Mesenchymal stem cell (in vitro differentiated cells and primary cell): ENCODE measurements around the gene CD28.

Source experiments
- DNase-seq: peaks from one replicate; pipeline ENCODE4 v3.0.0-alpha.2; 2013
- H2AFZ ChIP-seq: one replicate; pipeline ENCODE4 v1.6.1; 2013; ENCODE audit warnings: low read depth, mild to moderate bottlenecking, control low read depth, inconsistent platforms, low read length, moderate library complexity
- H2AK5ac ChIP-seq: 2 replicates; pipeline ENCODE4 v1.6.1; 2013; ENCODE audit warnings: low read length, moderate library complexity, mild to moderate bottlenecking, inconsistent platforms; ENCODE audit not compliant: severe bottlenecking
- H2BK120ac ChIP-seq: one replicate; pipeline ENCODE4 v1.6.1; 2013; ENCODE audit warnings: low read depth, mild to moderate bottlenecking, inconsistent platforms, low read length, moderate library complexity
- H2BK12ac ChIP-seq, 2 experiments: one replicate each; pipeline ENCODE4 v1.6.1; 2013; ENCODE audit warnings: inconsistent platforms in 2 of 2, low read length in 2 of 2, mild to moderate bottlenecking in 2 of 2, moderate library complexity in 2 of 2, control low read depth in 1 of 2
- H2BK15ac ChIP-seq: one replicate; pipeline ENCODE4 v1.6.1; 2013; ENCODE audit warnings: mild to moderate bottlenecking, low read depth, inconsistent platforms; ENCODE audit not compliant: poor library complexity, severe bottlenecking
- H2BK5ac ChIP-seq: 2 replicates; pipeline ENCODE4 v1.6.1; 2013; ENCODE audit warnings: low read depth, mild to moderate bottlenecking, low read length, control low read depth, inconsistent platforms; ENCODE audit not compliant: poor library complexity, severe bottlenecking
- H3K14ac ChIP-seq, 2 experiments: one replicate each; pipeline ENCODE4 v1.6.1; 2013; ENCODE audit warnings: inconsistent platforms in 2 of 2, low read length in 2 of 2, control low read depth in 1 of 2, mild to moderate bottlenecking in 1 of 2, moderate library complexity in 1 of 2
- H3K18ac ChIP-seq, 2 experiments: one replicate each; pipeline ENCODE4 v1.6.1; 2013; ENCODE audit warnings: inconsistent platforms in 2 of 2, low read length in 2 of 2, control low read depth in 1 of 2, low read depth in 1 of 2, mild to moderate bottlenecking in 1 of 2
- H3K23ac ChIP-seq, 2 experiments: one replicate each; pipeline ENCODE4 v1.6.1; 2013; ENCODE audit warnings: inconsistent platforms in 2 of 2, low read length in 2 of 2, mild to moderate bottlenecking in 2 of 2, moderate library complexity in 2 of 2, control low read depth in 1 of 2
- H3K27ac ChIP-seq: 2 replicates; pipeline ENCODE4 v1.5.1; 2013; ENCODE audit warnings: mild to moderate bottlenecking, moderate library complexity, low read length, control low read depth, inconsistent platforms; ENCODE audit not compliant: poor library complexity, severe bottlenecking
- H3K27me3 ChIP-seq, 2 experiments: 2 replicates each; pipeline versions ENCODE4 v1.6.1 to v1.7.0; 2013; ENCODE audit warnings: low read length in 2 of 2, mild to moderate bottlenecking in 2 of 2, moderate library complexity in 2 of 2, control low read depth in 1 of 2, inconsistent platforms in 1 of 2; ENCODE audit not compliant: control insufficient read depth in 1 of 2, insufficient read depth in 1 of 2
- H3K36me3 ChIP-seq, 2 experiments: 2 replicates each; pipeline versions ENCODE4 v1.6.1 to v1.7.0; 2013; ENCODE audit warnings: low read length in 2 of 2, control low read depth in 1 of 2, inconsistent platforms in 1 of 2, low read depth in 1 of 2, mild to moderate bottlenecking in 1 of 2; ENCODE audit not compliant: insufficient read depth in 2 of 2, control insufficient read depth in 1 of 2
- H3K4ac ChIP-seq, 2 experiments: one replicate each; pipeline ENCODE4 v1.6.1; 2013; ENCODE audit warnings: inconsistent platforms in 2 of 2, low read length in 2 of 2, mild to moderate bottlenecking in 2 of 2, moderate library complexity in 2 of 2, control low read depth in 1 of 2, low read depth in 1 of 2
- H3K4me1 ChIP-seq: 2 replicates; pipeline ENCODE4 v1.6.1; 2013; ENCODE audit warnings: low read depth, low read length, control low read depth; ENCODE audit not compliant: control insufficient read depth, insufficient read depth
- H3K4me2 ChIP-seq: 2 replicates; pipeline ENCODE4 v1.6.1; 2013; ENCODE audit warnings: low read length, mild to moderate bottlenecking, inconsistent platforms; ENCODE audit not compliant: poor library complexity, severe bottlenecking
- H3K4me3 ChIP-seq, 2 experiments: 2 replicates each; pipeline versions ENCODE4 v1.5.1 to v1.7.0; 2013; ENCODE audit warnings: low read length in 2 of 2, mild to moderate bottlenecking in 2 of 2, control low read depth in 1 of 2, low read depth in 1 of 2; ENCODE audit not compliant: insufficient read depth in 1 of 2
- H3K79me1 ChIP-seq: replicated peaks from 2 replicates; pipeline ENCODE4 v1.6.1; 2013; ENCODE audit warnings: mild to moderate bottlenecking, control low read depth, low read length, inconsistent platforms; ENCODE audit not compliant: poor library complexity, severe bottlenecking
- H3K9ac ChIP-seq: 2 replicates; pipeline ENCODE4 v1.7.0; 2013; ENCODE audit warnings: mild to moderate bottlenecking, low read length, moderate library complexity
- H3K9me3 ChIP-seq: 2 replicates; pipeline ENCODE4 v1.7.0; 2013; ENCODE audit warnings: mild to moderate bottlenecking, low read length; ENCODE audit not compliant: control insufficient read depth
- H4K8ac ChIP-seq: one replicate; pipeline ENCODE4 v1.6.1; 2013; ENCODE audit warnings: inconsistent platforms, mild to moderate bottlenecking, low read length, moderate library complexity
- H4K91ac ChIP-seq: one replicate; pipeline ENCODE4 v1.6.1; 2013; ENCODE audit warnings: mild to moderate bottlenecking, low read length, inconsistent platforms
- WGBS: methylation state at CpG from one replicate; pipeline ENCODE4 v1.1.7; 2013; ENCODE audit warnings: mixed read lengths; 5-methylcytosine and 5-hydroxymethylcytosine counted together

The CD28 gene

GRCh38 chr2:203721781-203722300 lies 15.4 kb downstream of the CD28 start:
- Histone ChIP-seq H3K36me3 (no peaks in the 10 kb centered on the region), H3K23ac (no peak overlapping the region)
- WGBS: 97% methylated on average over 2 of the region's 3 CpGs

GRCh38 chr2:203722411-203722810 lies 16.0 kb downstream of the CD28 start:
- no peak for DNase-seq
- Histone ChIP-seq H3K18ac (no peak overlapping the region), H3K4me1 (no peaks in the 10 kb centered on the region), H3K4me2 (no peak overlapping the region), H3K4ac (no peak overlapping the region), H2BK5ac (no peak overlapping the region), H3K9ac (no peak overlapping the region), H3K27me3 (no peaks in the 10 kb centered on the region), H4K8ac (no peak overlapping the region), H3K79me1 (no peaks in the 10 kb centered on the region), H2AK5ac (no peak overlapping the region), H4K91ac (no peak overlapping the region), H2BK120ac (no peak overlapping the region), H3K9me3 (no peaks in the 10 kb centered on the region), H2BK15ac (no peak overlapping the region), H3K14ac (no peak overlapping the region), H3K27ac (no peak overlapping the region), H3K23ac (no peak overlapping the region), H2BK12ac (no peak overlapping the region), H3K36me3 (no peaks in the 10 kb centered on the region), H3K4me3 (no peak overlapping the region), H2AFZ (no peak overlapping the region)
- WGBS: 90% methylated on average over 1 of the region's 2 CpGs

More at GRCh38 chr2:203721781-203722300, 15.4 kb downstream of the CD28 start:
- H3K9me3 ChIP-seq: no peaks in the 10 kb centered on the region
- no peak overlapping the region for H2AK5ac ChIP-seq
- H2BK5ac ChIP-seq: no peak overlapping the region
- no peak overlapping the region for H3K18ac ChIP-seq
- no peak overlapping the region for H3K27ac ChIP-seq
- H3K4me2 ChIP-seq: no peak overlapping the region
- H3K14ac ChIP-seq: no peak overlapping the region
- H3K4me1 ChIP-seq: no peaks in the 10 kb centered on the region
- no peak overlapping the region for H3K4ac ChIP-seq
- H3K4me3 ChIP-seq: no peak overlapping the region
- no peak overlapping the region for H2BK120ac ChIP-seq
- H3K79me1 ChIP-seq: no peaks in the 10 kb centered on the region
- H3K27me3 ChIP-seq: no peaks in the 10 kb centered on the region
- no peak for DNase-seq
- H3K9ac ChIP-seq: no peak overlapping the region
- H4K8ac ChIP-seq: no peak overlapping the region
- H2BK12ac ChIP-seq: no peak overlapping the region
- H2AFZ ChIP-seq: no peak overlapping the region
- no peak overlapping the region for H2BK15ac ChIP-seq
- H4K91ac ChIP-seq: no peak overlapping the region

DNA sequence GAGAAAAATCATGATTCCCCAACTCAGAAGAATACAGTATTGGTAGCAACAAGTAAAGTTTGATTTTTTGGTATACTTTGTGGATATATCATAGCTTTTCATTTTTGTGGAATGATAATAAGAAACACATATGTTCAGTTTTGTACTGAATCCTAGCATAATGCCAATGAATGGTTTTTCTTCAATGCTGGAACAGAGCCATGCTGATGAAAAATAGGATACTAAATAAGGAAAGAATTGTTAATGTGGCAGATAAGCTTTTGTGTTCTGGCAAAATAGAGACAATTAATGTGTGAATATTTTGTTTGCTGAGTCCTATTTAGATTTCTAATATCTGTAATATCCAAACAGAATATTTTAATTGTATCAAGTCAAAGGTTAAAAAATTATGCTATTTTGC lies 21.9 kb downstream of the CD28 start:
- Histone ChIP-seq H3K4me1 (no peaks in the 10 kb centered on the region), H2AK5ac (no peak overlapping the region), H3K79me1 (no peaks in the 10 kb centered on the region), H2BK15ac (no peak overlapping the region), H2AFZ (no peak overlapping the region), H2BK12ac (no peak overlapping the region), H3K4ac (no peak overlapping the region), H3K36me3 (no peaks in the 10 kb centered on the region), H3K9ac (no peak overlapping the region), H3K4me2 (no peak overlapping the region), H2BK5ac (no peak overlapping the region), H2BK120ac (no peak overlapping the region), H3K23ac (no peak overlapping the region), H4K91ac (no peak overlapping the region), H3K27ac (no peak overlapping the region), H3K9me3 (no peaks in the 10 kb centered on the region), H3K27me3 (no peaks in the 10 kb centered on the region), H3K4me3 (no peak overlapping the region), H3K18ac (no peak overlapping the region), H3K14ac (no peak overlapping the region), H4K8ac (no peak overlapping the region)
- DNase-seq: no peak

DNA sequence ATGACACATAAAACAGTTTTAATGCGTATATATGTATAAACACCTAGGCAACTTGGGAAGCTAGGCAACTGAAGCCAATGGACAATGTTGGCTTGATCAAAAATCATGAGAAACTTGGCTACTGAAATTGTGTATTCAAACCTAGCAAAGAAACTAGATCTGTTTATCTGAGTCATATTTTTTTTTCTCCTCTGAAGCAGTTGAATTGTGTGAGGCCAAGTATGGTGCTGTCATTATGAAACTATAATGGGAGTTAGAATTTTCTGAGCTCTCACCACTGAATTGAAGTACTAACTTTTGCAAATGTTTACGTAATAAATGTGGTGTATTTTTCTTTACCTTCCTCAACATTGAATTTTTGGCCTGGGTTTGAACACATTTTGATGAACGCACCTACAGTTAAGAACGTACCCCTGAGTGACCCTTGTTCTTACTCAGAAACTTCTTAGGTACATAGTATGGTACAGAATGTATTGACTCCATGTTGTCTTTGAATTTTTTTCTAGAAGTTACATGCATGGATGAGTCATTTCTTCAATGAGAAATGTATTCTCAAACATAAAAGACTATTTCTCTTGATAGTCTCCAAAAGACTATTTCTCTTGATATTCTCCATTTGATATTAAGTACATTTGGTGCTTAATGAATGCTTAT lies 23.8 kb downstream of the CD28 start:
- Histone ChIP-seq H3K79me1 (no peaks in the 10 kb centered on the region), H4K8ac (no peak overlapping the region), H2BK12ac (no peak overlapping the region), H3K4me1 (no peaks in the 10 kb centered on the region), H3K9me3 (no peaks in the 10 kb centered on the region), H3K27ac (no peak overlapping the region), H3K4me3 (no peak overlapping the region), H3K4me2 (no peak overlapping the region), H3K9ac (no peak overlapping the region), H2AFZ (no peak overlapping the region), H3K18ac (no peak overlapping the region), H3K36me3 (no peaks in the 10 kb centered on the region), H3K14ac (no peak overlapping the region), H2BK15ac (no peak overlapping the region), H2AK5ac (no peak overlapping the region), H2BK120ac (no peak overlapping the region), H3K4ac (no peak overlapping the region), H3K27me3 (no peaks in the 10 kb centered on the region), H3K23ac (no peak overlapping the region), H2BK5ac (no peak overlapping the region), H4K91ac (no peak overlapping the region)
- 95% methylated on average over 2 of the region's 4 CpGs for WGBS
- DNase-seq: peak; percentile 37
